Measurements from ENCODE around the gene HOXC4.

GRCh38 chr12:54050482-54050810 is 3.2 kb upstream of the HOXC4 start:
- no peak for TF ChIP-seq CTCF (IDR thresholded peaks at IDR 0.05 in 8 of 11, conservative IDR thresholded peaks at IDR 0.05 in 3 of 11)
- no peak for TF ChIP-seq POLR2A (IDR thresholded peaks at IDR 0.05)
- no peak for TF ChIP-seq POLR2AphosphoS5 (IDR thresholded peaks at IDR 0.05)

All from spleen (tissue), 7 donors.